HPDE6-E6E7 (cell line): ENCODE measurements around the gene MMP19.
"Not testable (repeated sequence)": the region's sequence is repeated elsewhere in the genome, so short reads cannot be mapped to it uniquely, and the experiment has no call there.

Experiments
- DNase-seq: peaks from one replicate; pipeline ENCODE4 v3.0.0; 2011; ENCODE audit warnings: missing footprints; ENCODE audit errors: extremely low spot score

Gene MMP19

GRCh38 chr12:55844961-55845360 lies 2.2 kb upstream of the MMP19 start:
- no peak for DNase-seq

- no peak for DNase-seq
Measured at GRCh38 chr12:55843431-55843830, 695 bp upstream of the MMP19 start.

GRCh38 chr12:55840581-55841351 lies 2.0 kb downstream of the MMP19 start:
- no peak for DNase-seq

GRCh38 chr12:55839345-55840140 lies 3.2 kb downstream of the MMP19 start:
- no peak for DNase-seq

- DNase-seq, result no peak
Measured at GRCh38 chr12:55838361-55838760, 4.4 kb downstream of the MMP19 start.

GRCh38 chr12:55834400-55834799 lies 8.3 kb downstream of the MMP19 start:
- DNase-seq, result not testable (repeated sequence)

- no peak for DNase-seq
Measured at GRCh38 chr12:55833056-55833455, 9.7 kb downstream of the MMP19 start.

- no peak for DNase-seq
Measured at GRCh38 chr12:55831447-55831815, 11.3 kb downstream of the MMP19 start.

- DNase-seq, result no peak
Measured at GRCh38 chr12:55830601-55831446, 11.9 kb downstream of the MMP19 start.

- no peak for DNase-seq
Measured at GRCh38 chr12:55829967-55830600, 12.7 kb downstream of the MMP19 start.

- no peak for DNase-seq
Measured at GRCh38 chr12:55828357-55828756, 14.4 kb downstream of the MMP19 start.

GRCh38 chr12:55827806-55828205 lies 14.9 kb downstream of the MMP19 start:
- DNase-seq, result no peak

- DNase-seq, result no peak
Measured at GRCh38 chr12:55824726-55825125, 18.0 kb downstream of the MMP19 start.

GRCh38 chr12:55823419-55823818 lies 19.3 kb downstream of the MMP19 start:
- no peak for DNase-seq

GRCh38 chr12:55822228-55822627 lies 20.5 kb downstream of the MMP19 start:
- no peak for DNase-seq

- DNase-seq, result no peak
Measured at GRCh38 chr12:55820679-55821078, 22.1 kb downstream of the MMP19 start.

GRCh38 chr12:55818886-55819285 lies 23.9 kb downstream of the MMP19 start:
- no peak for DNase-seq

GRCh38 chr12:55818140-55818728 lies 24.5 kb downstream of the MMP19 start:
- DNase-seq, result no peak

GRCh38 chr12:55817345-55818139 lies 25.2 kb downstream of the MMP19 start, which contains the start of the genes ORMDL2 and SARNP:
Gene ORMDL2 (plus strand): TSS chr12:55818041. CDS start chr12:55819000, 959 bp downstream.
Gene SARNP (minus strand): TSS chr12:55817724. CDS start chr12:55817701, 23 bp downstream.
- peak; percentile 99 for DNase-seq

GRCh38 chr12:55816881-55817344 lies 25.8 kb downstream of the MMP19 start:
- DNase-seq, result peak; percentile 34
